Esophagus squamous epithelium (tissue), 4 donors: Measurements from ENCODE around the gene SCN4A.

Experiments used
- POLR2A ChIP-seq, 4 donors: fragments of 450-650 bp; IDR thresholded peaks; one replicate each; pipeline ENCODE4 v1.6.1; 2017; ENCODE audit warnings: antibody characterized with exemption in 4 of 4, mild to moderate bottlenecking in 4 of 4, moderate library complexity in 3 of 4
- TF ChIP-seq, protein P1 (sequence below), 6 experiments: fragments of 450-650 bp in 4 of 6; fragments of 200-600 bp in 2 of 6; sonication (generic) in 2 of 6; IDR thresholded peaks; one replicate each; pipeline ENCODE4 v1.5.1; 2016 to 2019; ENCODE audit warnings: antibody characterized with exemption in 6 of 6, mild to moderate bottlenecking in 4 of 6, moderate library complexity in 4 of 6

GRCh38 chr17:63993368-63993985 lies 20.8 kb upstream of the SCN4A start:
- TF ChIP-seq, protein P1, sequence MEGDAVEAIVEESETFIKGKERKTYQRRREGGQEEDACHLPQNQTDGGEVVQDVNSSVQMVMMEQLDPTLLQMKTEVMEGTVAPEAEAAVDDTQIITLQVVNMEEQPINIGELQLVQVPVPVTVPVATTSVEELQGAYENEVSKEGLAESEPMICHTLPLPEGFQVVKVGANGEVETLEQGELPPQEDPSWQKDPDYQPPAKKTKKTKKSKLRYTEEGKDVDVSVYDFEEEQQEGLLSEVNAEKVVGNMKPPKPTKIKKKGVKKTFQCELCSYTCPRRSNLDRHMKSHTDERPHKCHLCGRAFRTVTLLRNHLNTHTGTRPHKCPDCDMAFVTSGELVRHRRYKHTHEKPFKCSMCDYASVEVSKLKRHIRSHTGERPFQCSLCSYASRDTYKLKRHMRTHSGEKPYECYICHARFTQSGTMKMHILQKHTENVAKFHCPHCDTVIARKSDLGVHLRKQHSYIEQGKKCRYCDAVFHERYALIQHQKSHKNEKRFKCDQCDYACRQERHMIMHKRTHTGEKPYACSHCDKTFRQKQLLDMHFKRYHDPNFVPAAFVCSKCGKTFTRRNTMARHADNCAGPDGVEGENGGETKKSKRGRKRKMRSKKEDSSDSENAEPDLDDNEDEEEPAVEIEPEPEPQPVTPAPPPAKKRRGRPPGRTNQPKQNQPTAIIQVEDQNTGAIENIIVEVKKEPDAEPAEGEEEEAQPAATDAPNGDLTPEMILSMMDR (IDR thresholded peaks at IDR 0.05): no peak
- no peak for TF ChIP-seq POLR2A (IDR thresholded peaks at IDR 0.05)
